NCI-H187 treated with DMSO at 0.1 percent for 48 hours (cell line): ENCODE data around the gene RPL23.
"Not testable (repeated sequence)": the region's sequence is repeated elsewhere in the genome, so short reads cannot be mapped to it uniquely, and the experiment has no call there.

Experiments used
- DNase-seq: peaks from one replicate; lab custom pipeline; 2025; lab: John Stamatoyannopoulos, UW

RPL23 gene

DNA sequence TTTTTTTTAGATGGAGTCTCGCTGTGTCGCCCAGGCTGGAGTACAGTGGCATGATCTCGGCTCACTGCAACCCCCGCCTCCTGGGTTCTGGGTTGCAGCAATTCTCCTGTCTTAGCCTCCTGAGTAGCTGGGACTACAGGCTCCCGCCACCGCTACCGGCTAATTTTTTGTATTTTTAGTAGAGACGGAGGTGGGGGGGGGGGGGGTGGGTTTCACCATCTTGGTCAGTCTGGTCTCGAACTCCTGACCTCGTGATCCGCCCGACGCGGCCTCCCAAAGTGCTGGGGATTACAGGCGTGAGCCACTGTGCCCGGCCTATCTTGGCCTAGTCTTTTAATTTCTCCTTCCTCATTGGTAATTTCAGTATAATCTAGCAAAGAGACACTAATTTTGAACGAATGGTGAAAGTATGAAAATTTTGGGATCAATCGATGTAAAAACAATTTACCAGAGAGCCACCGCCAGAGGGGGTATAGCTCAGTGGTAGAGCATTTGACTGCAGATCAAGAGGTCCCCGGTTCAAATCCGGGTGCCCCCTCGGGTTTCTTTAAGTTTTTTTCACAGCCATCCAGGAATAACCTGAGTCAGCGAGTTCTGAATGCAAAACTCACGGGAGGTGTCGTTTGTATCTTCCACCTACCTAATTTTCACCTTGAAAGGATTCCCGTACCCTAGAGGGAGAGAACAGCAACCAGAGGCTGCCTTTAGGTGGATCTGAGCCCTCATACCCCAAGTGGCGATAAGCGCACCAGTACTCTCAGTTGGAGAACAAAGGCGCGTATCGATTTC is 13.9 kb upstream of the RPL23 start:
- no peak for DNase-seq

GRCh38 chr17:38864636-38865398 is 11.3 kb upstream of the RPL23 start:
- no peak for DNase-seq

GRCh38 chr17:38861399-38861843 is 7.9 kb upstream of the RPL23 start:
- no peak for DNase-seq

DNA sequence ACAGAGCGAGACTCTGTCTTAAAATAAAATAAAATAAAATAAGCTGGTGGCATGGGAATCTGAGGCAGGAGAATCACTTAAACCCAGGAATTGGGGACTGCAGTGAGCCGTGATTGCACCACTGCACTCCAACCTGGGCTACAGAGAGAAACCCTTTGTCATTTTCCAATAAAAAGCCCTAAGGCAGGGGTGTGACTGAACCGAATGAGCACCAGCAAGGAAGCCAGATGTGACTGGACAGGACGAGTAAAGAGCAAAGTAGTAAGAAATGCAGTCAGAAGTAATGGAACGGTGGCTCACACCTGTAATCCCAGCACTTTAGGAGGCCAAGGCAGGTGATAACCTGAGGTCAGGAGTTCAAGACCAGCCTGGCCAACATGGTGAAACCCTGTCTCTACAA is 3.8 kb upstream of the RPL23 start:
- no peak for DNase-seq

GRCh38 chr17:38855101-38855714 is 1.7 kb upstream of the RPL23 start:
- not testable (repeated sequence) for DNase-seq

DNA sequence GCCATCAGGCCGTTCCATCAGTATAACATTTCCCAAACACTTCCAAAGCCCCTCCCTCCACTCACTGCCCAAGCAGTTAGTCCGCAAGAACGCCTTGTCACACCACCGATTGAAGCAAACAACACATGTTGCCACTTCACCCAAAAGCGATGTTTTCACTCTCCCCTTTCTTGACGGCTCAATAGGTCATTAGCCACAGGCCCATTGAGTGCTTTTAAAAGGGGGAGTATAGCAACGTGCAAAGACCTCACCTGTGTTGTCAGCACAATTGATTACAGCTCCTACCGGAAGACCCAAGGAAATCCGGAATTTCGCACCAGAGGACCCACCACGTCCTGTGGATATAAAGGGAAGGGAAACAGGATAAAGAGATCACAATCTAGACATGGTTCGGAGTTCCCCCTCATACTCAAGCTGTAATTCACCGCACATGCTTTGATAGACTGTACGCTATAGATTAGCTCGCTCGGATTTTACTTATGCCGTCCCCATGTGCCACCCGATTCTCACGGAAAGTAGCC is 690 bp downstream of the RPL23 start:
- DNase-seq = no peak

GRCh38 chr17:38851434-38851833 is 2.1 kb downstream of the RPL23 start:
- DNase-seq = no peak

- DNase-seq = no peak
Observed at GRCh38 chr17:38850374-38850773, 3.1 kb downstream of the RPL23 start.

GRCh38 chr17:38848939-38849605 is 4.4 kb downstream of the RPL23 start:
- DNase-seq = no peak

DNA sequence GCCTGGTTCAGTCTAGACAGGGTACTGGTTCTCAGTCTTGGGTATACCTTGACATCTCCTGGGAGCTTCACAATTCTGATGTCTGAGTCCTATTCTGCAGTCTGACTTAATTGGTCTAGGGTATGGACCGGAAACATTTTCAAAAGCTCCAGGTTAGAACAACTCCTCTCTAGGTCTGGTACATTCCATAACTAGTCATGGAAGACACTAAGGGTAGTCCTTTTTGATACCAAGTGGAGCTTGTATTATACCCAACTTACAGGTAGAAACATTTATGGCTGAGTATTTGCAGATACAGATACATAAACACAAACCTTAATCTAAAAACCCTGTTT is 5.0 kb downstream of the RPL23 start:
- DNase-seq = no peak

GRCh38 chr17:38844261-38844757 is 9.2 kb downstream of the RPL23 start:
- no peak for DNase-seq

DNA sequence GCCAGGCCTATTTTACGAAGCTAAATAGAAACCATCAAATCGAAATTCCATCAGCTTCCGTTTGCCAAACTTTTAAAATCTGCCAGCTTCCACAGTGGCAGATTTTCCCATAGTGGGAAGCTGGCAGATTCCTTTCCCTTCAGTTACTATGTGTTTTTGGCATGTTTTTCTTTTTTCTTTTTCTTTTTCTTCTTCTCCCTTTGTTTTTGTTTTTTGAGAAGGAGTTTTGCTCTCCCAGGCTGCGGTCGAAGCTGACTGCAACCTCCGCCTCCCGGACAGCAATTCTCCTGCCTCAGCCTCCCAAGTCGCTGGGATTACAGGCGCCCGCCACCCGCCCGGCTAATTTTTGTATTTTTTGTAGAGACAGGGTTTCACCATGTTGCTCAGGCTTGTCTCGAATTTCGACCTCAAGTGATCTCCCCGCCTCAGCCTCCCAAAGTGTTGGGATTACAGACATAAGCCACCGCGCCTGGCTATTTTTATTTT is 27.7 kb downstream of the RPL23 start:
- no peak for DNase-seq

DNA sequence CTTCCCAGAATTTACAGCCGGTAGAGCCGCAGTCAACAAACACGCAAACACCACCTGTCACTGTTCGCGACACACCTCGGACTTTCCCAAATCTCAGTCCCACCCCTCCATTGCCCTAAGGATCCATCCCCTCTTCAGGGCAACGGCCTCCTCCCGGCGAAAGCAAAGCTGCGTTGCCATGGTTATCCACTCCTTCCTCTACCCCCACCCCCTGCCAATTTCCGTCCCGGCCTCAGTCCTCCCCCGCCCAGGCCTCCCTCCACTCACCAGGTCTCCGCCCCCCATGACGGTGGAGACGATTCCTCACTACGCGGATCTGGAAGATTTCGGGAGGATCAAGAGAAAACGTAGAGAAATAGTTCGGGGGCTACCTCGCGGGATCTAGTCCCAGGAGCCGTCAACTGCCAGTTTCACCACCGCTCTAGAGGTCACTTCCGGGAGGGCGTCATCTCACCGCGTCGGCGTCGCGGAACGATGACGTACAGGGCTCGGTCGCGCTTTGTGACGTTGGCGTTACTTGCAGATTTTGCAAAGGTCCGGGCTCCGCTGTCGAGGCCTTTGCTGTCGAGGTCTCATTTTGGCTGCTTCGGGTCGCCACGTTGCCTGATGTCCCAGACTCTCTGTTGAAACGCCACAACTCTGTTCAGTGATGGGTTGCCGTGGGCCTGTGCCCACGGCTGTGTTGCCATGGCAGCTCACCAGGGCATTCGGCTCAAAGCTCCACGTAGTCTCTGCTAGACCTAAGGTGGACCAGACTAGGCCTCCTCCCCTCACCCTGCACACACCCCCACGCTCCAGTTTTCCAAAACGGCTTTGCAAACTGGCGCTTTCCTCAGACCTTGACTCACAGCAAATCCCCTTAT is 28.4 kb downstream of the RPL23 start, which contains the start of gene CWC25:
CWC25 (minus strand) TSS at position 423 of the 863 bp plus-strand sequence; CDS start at position 285, 138 bp downstream.
- peak; percentile 39 for DNase-seq

GRCh38 chr17:38815576-38816193 is 37.8 kb downstream of the RPL23 start:
- no peak for DNase-seq

DNA sequence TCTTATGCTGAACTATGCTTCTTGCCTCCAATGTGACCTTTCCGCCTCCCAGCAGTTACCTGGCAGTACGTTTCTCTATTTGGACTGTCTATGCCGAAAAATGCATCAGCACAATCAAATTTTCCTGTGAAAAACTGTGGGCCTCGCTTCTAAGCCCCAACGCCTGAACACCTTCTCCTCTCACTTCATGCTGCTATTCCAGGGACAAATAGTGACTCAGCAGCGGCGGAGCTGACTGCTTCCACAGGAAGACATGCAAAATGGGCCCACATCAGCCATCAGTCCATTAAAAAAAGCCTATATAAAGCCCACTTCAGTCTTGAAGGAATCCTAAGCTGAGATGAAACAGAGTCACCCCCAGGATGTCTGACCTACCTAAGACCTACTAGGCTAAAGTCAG is 43.7 kb downstream of the RPL23 start:
- DNase-seq = no peak

DNA sequence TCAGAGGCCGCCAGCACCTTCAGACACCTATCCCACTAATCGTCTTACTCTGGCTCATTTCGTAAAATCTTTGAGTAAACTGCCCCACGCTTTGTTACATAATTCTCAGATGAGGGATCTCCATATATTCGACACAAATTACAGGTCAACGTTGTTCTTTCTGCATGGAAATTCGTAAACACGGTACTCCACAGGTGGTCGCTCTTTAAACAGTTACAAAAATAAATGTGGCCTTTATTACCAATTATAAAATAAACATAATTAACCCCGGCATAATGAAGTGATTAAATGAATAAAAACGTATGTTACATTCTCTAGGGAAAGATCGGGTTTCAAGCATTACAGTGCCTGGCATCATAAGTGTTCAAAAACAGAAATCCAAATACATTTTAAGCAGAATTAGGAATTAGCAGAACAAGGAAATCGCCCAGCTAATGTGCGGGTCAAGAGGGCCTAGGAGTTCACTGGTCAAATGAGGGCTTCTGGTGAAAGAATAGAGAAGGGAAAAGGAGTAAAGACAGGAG is 53.2 kb downstream of the RPL23 start:
- DNase-seq = no peak

GRCh38 chr17:38799501-38800236 is 53.9 kb downstream of the RPL23 start, which contains the start of gene PIP4K2B:
TSS of gene PIP4K2B (minus strand) at chr17:38799556. CDS start at chr17:38799424, 132 bp downstream.
- DNase-seq = peak; percentile 86

DNA sequence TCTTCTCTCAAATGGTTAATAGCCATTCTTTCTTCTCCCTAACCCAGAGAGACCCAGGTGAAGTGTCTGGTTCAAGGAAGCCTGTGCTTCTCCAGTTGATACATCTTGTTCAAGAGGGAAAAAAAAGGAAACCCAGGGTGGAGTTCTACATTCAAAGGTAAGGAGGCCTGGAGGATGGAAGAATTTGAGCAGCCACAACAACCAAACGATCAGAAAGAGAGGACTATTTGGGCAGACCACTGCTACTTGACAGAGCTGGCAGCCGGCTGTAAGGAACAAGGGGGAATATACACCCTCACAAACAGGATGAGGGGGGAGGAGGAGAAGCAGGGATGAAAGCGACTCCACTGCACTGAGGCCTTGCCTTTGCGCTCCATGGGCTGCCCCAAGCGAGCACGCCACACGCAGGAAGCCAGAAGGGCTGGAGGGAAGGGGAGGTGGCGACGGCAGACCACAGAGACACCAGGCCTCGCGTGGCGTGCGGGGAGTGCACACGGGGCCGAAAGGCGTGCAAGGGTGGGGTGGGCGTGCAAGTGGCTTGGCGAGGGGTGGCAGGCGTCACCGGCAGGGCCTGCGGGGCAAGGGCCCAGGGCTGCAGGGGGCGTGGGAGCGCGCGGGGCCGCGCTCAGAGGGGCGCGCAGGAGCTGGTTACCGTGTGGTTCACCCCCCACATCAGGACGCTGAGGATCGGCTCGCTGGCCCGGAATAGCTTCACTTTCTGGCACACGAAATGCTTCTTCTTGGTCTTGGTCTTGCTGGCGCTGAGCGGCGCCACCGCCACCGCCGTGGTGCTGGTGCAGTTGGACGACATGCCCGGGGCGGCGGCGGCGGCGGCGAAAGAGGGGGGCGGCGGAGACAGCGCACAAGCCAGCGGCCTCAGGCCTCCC is 54.7 kb downstream of the RPL23 start:
- no peak for DNase-seq
